ENCODE results near the gene DCAF5. TPM values are rescaled to one million over a fixed set of nuclear protein-coding genes. Genes with fewer than 3 reads are reported as not detected.

The DCAF5 gene
- total RNA-seq = 10 to 100 TPM; 25.3 to 67.4 TPM

GRCh38 chr14:69152902-69153151, at the start of gene DCAF5:
DCAF5 (minus strand) TSS chr14:69153119; CDS start chr14:69152978, 141 bp downstream.
- intact Hi-C loops (cut with DNase I) = no loop called here
- peak within 1 kb of the TSS; percentile 89 to 90 for H3K4me3 ChIP-seq
- no peaks in the 10 kb centered on the region for H3K36me3 ChIP-seq
- TF ChIP-seq POLR2AphosphoS5 (IDR thresholded peaks at IDR 0.05) = no peak
- no peak for TF ChIP-seq POLR2A (IDR thresholded peaks at IDR 0.05)
- TF ChIP-seq CTCF (IDR thresholded peaks at IDR 0.05) = no peak
- H3K9me3 ChIP-seq = no peaks in the 10 kb centered on the region
- peaks cover 7% of the 10 kb centered on the region for H3K4me1 ChIP-seq (replicated peaks)
- peak within 1 kb of the TSS; percentile 96 to 97 for H3K27ac ChIP-seq
- DNase-seq (ENCODE audit: low spot score) = peak; percentile 97
- under 1% methylated on average over 26 of the region's 26 CpGs for whole genome bisulfite sequencing
- H3K27me3 ChIP-seq (replicated peaks; ENCODE audit: insufficient read depth) = no peaks in the 10 kb centered on the region

- Histone ChIP-seq H3K4me3 (no peak overlapping the region), H3K9me3 (no peaks in the 10 kb centered on the region), H3K27ac (no peak overlapping the region), H3K27me3 (replicated peaks; ENCODE audit: insufficient read depth) (no peaks in the 10 kb centered on the region), H3K4me1 (replicated peaks) (no peaks in the 10 kb centered on the region), H3K36me3 (no peaks in the 10 kb centered on the region)
- TF ChIP-seq POLR2AphosphoS5 (IDR thresholded peaks at IDR 0.05) = no peak
- no peak for TF ChIP-seq CTCF (IDR thresholded peaks at IDR 0.05)
- no peak for TF ChIP-seq POLR2A (IDR thresholded peaks at IDR 0.05)
- WGBS = 66% methylated on average over 10 of the region's 10 CpGs
- intact Hi-C loops (cut with DNase I) = no loop called here
- DNase-seq (ENCODE audit: low spot score) = no peak
These were observed 46.9 kb upstream of the DCAF5 start for GRCh38 chr14:69199786-69200185.

- H3K4me1 ChIP-seq (replicated peaks) = no peaks in the 10 kb centered on the region
- WGBS = 88% methylated on average over 5 of the region's 5 CpGs
- intact Hi-C loops (cut with DNase I) = no loop called here
- H3K4me3 ChIP-seq = no peak overlapping the region
- no peaks in the 10 kb centered on the region for H3K27me3 ChIP-seq (replicated peaks; ENCODE audit: insufficient read depth)
- no peak overlapping the region for H3K27ac ChIP-seq
- H3K36me3 ChIP-seq = no peaks in the 10 kb centered on the region
- no peaks in the 10 kb centered on the region for H3K9me3 ChIP-seq
- no peak for DNase-seq (ENCODE audit: low spot score)
- no peak for TF ChIP-seq POLR2A (IDR thresholded peaks at IDR 0.05)
- TF ChIP-seq CTCF (IDR thresholded peaks at IDR 0.05) = no peak
- TF ChIP-seq POLR2AphosphoS5 (IDR thresholded peaks at IDR 0.05) = no peak
These were observed 40.8 kb upstream of the DCAF5 start for GRCh38 chr14:69193721-69194120.

- H3K9me3 ChIP-seq = no peaks in the 10 kb centered on the region
- intact Hi-C loops (cut with DNase I) = no loop called here
- TF ChIP-seq POLR2A (IDR thresholded peaks at IDR 0.05) = peak; percentile 28
- no peak for TF ChIP-seq CTCF (IDR thresholded peaks at IDR 0.05)
- TF ChIP-seq POLR2AphosphoS5 (IDR thresholded peaks at IDR 0.05) = peak; percentile 89
- peak within 1 kb of the TSS; percentile 72 to 78 for H3K4me3 ChIP-seq
- no peaks in the 10 kb centered on the region for H3K4me1 ChIP-seq (replicated peaks)
- no peaks in the 10 kb centered on the region for H3K36me3 ChIP-seq
- peak within 1 kb of the TSS; percentile 83 for H3K27ac ChIP-seq
- under 1% methylated on average over 54 of the region's 58 CpGs for WGBS
- no peaks in the 10 kb centered on the region for H3K27me3 ChIP-seq (replicated peaks; ENCODE audit: insufficient read depth)
- peak; percentile 90 for DNase-seq (ENCODE audit: low spot score)
These were observed 38.6 kb upstream of the DCAF5 start, which contains the start of gene EXD2 for GRCh38 chr14:69191340-69192111. EXD2 (plus strand) TSS chr14:69191498; CDS start chr14:69209471, 17,973 bp downstream.

GRCh38 chr14:69190191-69190590, 37.3 kb upstream of the DCAF5 start:
- H3K9me3 ChIP-seq = no peaks in the 10 kb centered on the region
- H3K4me3 ChIP-seq = no peak overlapping the region
- no peak for DNase-seq (ENCODE audit: low spot score)
- intact Hi-C loops (cut with DNase I) = no loop called here
- no peak overlapping the region for H3K27ac ChIP-seq
- no peaks in the 10 kb centered on the region for H3K4me1 ChIP-seq (replicated peaks)
- TF ChIP-seq CTCF (IDR thresholded peaks at IDR 0.05) (no peak), POLR2A (IDR thresholded peaks at IDR 0.05) (no peak), POLR2AphosphoS5 (IDR thresholded peaks at IDR 0.05) (no peak)
- H3K27me3 ChIP-seq (replicated peaks; ENCODE audit: insufficient read depth) = no peaks in the 10 kb centered on the region
- WGBS = 93% methylated on average over 2 of the region's 2 CpGs
- H3K36me3 ChIP-seq = no peaks in the 10 kb centered on the region
